SK-N-SH (cell line): ENCODE results near the gene SEPHS2.

Experiments used
- EP300 ChIP-seq, 2 experiments: IDR thresholded peaks; 2 replicates each; pipeline versions ENCODE4 v1.4.0 to v1.6.1; 2012; ENCODE audit warnings: borderline replicate concordance in 1 of 2, low read depth in 1 of 2, low read length in 1 of 2
- EZH2phosphoT487 ChIP-seq: fragments of 200-600 bp; sonication (generic); IDR thresholded peaks from 2 replicates; pipeline ENCODE4 v1.6.1; 2017; ENCODE audit warnings: low read depth, mixed run types, mild to moderate bottlenecking, antibody characterized with exemption, moderate library complexity, borderline replicate concordance
- POLR2AphosphoS5 ChIP-seq: IDR thresholded peaks from 2 replicates; pipeline ENCODE4 v1.6.1; 2012; ENCODE audit warnings: low read depth, low read length
- RAD21 ChIP-seq: IDR thresholded peaks from 2 replicates; pipeline ENCODE4 v1.6.1; 2012; ENCODE audit warnings: mild to moderate bottlenecking, low read length
- RCOR1 ChIP-seq: fragments of 150-350 bp; IDR thresholded peaks from 2 replicates; pipeline ENCODE4 v1.6.1; 2017; ENCODE audit warnings: antibody characterized with exemption, low read length
- TAF1 ChIP-seq: IDR thresholded peaks from 2 replicates; pipeline ENCODE4 v1.6.1; 2012; ENCODE audit warnings: low read depth, mild to moderate bottlenecking, low read length, moderate library complexity, borderline replicate concordance
- YY1 ChIP-seq: IDR thresholded peaks from 2 replicates; pipeline ENCODE4 v1.4.0; 2012; ENCODE audit warnings: low read depth, mild to moderate bottlenecking
- TF ChIP-seq, protein P1 (sequence below): fragments of 200-600 bp; sonication (generic); IDR thresholded peaks from 2 replicates; pipeline ENCODE4 v1.6.1; 2017; ENCODE audit warnings: antibody characterized with exemption, mild to moderate bottlenecking, moderate library complexity
- TF ChIP-seq, protein P2 (sequence below): IDR thresholded peaks from 2 replicates; pipeline ENCODE4 v1.6.1; 2012; ENCODE audit warnings: mild to moderate bottlenecking, low read depth, low read length, moderate library complexity

DNA sequence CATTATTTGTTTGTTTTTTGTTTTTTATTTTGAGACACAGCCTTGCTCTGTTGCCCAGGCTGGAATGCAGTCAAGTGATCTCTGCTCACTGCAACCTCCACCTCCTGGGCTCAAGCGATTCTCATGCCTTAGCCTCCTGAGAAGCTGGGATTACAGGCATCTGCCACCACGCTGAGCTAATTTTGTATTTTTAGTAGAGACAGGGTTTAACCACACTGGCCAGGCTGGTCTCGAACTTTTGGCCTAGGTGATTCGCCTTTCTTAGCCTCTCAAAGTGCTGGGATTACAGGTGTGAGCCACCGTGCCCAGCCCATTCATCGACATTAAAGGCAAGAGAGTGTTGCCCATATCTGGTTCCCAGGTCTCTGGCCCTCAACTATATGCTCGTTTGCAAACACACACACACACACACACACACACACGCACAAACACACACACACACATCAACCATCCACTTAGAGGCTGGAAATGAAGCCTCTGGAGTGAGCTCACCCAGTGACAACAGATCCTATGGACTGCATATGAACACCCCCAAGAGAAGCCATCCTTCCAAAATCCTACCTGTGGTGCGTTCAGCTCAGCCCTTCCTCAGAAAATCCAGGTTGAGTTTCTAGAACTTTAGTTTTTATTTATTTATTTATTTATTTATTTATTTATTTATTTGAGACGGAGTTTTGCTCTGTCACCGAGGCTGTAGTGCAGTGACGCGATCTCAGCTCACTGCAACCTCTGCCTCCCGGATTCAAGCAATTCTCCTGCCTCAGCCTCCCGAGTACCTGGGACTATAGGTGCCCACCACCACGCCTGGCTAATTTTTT is 12.3 kb upstream of the SEPHS2 start:
- TF ChIP-seq, protein P1, sequence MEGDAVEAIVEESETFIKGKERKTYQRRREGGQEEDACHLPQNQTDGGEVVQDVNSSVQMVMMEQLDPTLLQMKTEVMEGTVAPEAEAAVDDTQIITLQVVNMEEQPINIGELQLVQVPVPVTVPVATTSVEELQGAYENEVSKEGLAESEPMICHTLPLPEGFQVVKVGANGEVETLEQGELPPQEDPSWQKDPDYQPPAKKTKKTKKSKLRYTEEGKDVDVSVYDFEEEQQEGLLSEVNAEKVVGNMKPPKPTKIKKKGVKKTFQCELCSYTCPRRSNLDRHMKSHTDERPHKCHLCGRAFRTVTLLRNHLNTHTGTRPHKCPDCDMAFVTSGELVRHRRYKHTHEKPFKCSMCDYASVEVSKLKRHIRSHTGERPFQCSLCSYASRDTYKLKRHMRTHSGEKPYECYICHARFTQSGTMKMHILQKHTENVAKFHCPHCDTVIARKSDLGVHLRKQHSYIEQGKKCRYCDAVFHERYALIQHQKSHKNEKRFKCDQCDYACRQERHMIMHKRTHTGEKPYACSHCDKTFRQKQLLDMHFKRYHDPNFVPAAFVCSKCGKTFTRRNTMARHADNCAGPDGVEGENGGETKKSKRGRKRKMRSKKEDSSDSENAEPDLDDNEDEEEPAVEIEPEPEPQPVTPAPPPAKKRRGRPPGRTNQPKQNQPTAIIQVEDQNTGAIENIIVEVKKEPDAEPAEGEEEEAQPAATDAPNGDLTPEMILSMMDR = no peak
- no peak for TF ChIP-seq EP300 (IDR thresholded peaks at IDR 0.05; ENCODE audit: borderline replicate concordance in 1 of 2, low read depth in 1 of 2, low read length in 1 of 2)
- no peak for TF ChIP-seq YY1
- TF ChIP-seq, protein P2, sequence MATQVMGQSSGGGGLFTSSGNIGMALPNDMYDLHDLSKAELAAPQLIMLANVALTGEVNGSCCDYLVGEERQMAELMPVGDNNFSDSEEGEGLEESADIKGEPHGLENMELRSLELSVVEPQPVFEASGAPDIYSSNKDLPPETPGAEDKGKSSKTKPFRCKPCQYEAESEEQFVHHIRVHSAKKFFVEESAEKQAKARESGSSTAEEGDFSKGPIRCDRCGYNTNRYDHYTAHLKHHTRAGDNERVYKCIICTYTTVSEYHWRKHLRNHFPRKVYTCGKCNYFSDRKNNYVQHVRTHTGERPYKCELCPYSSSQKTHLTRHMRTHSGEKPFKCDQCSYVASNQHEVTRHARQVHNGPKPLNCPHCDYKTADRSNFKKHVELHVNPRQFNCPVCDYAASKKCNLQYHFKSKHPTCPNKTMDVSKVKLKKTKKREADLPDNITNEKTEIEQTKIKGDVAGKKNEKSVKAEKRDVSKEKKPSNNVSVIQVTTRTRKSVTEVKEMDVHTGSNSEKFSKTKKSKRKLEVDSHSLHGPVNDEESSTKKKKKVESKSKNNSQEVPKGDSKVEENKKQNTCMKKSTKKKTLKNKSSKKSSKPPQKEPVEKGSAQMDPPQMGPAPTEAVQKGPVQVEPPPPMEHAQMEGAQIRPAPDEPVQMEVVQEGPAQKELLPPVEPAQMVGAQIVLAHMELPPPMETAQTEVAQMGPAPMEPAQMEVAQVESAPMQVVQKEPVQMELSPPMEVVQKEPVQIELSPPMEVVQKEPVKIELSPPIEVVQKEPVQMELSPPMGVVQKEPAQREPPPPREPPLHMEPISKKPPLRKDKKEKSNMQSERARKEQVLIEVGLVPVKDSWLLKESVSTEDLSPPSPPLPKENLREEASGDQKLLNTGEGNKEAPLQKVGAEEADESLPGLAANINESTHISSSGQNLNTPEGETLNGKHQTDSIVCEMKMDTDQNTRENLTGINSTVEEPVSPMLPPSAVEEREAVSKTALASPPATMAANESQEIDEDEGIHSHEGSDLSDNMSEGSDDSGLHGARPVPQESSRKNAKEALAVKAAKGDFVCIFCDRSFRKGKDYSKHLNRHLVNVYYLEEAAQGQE = no peak
- TF ChIP-seq RCOR1 = no peak
- TF ChIP-seq RAD21 = no peak
- no peak for TF ChIP-seq EZH2phosphoT487
- TF ChIP-seq POLR2AphosphoS5 = no peak
- no peak for TF ChIP-seq TAF1
